Ishikawa (cell line): ENCODE data around the gene TCHHL1.
A peak's percentile ranks its signal among the peaks of the same experiment; 100 is the strongest.

Experiments used
- CEBPB ChIP-seq: IDR thresholded peaks from 2 replicates; pipeline ENCODE4 v1.6.1; 2012
- CREB1 ChIP-seq: IDR thresholded peaks from 2 replicates; pipeline ENCODE4 v1.6.1; 2012; ENCODE audit warnings: low read depth
- EGR1 ChIP-seq: IDR thresholded peaks from 2 replicates; pipeline ENCODE4 v1.6.1; 2012
- EP300 ChIP-seq: IDR thresholded peaks from 2 replicates; pipeline ENCODE4 v1.6.1; 2012; ENCODE audit warnings: borderline replicate concordance
- MAX ChIP-seq: IDR thresholded peaks from 2 replicates; pipeline ENCODE4 v1.6.1; 2012
- NFIC ChIP-seq: IDR thresholded peaks from 2 replicates; pipeline ENCODE4 v1.6.1; 2012
- RAD21 ChIP-seq: IDR thresholded peaks from 2 replicates; pipeline ENCODE4 v1.6.1; 2012; ENCODE audit warnings: low read depth
- REST ChIP-seq: IDR thresholded peaks from 2 replicates; pipeline ENCODE4 v1.6.1; 2012; ENCODE audit warnings: low read depth, mild to moderate bottlenecking
- TAF1 ChIP-seq: IDR thresholded peaks from 2 replicates; pipeline ENCODE4 v1.6.1; 2012; ENCODE audit warnings: low read depth, mild to moderate bottlenecking
- TCF12 ChIP-seq: IDR thresholded peaks from 2 replicates; pipeline ENCODE4 v1.6.1; 2012; ENCODE audit warnings: low read depth
- TEAD4 ChIP-seq: IDR thresholded peaks from 2 replicates; pipeline ENCODE4 v1.6.1; 2012
- USF1 ChIP-seq: IDR thresholded peaks from 2 replicates; pipeline ENCODE4 v1.6.1; 2012
- YY1 ChIP-seq: IDR thresholded peaks from 2 replicates; pipeline ENCODE4 v1.6.1; 2012; ENCODE audit warnings: low read depth
- ZBTB7A ChIP-seq: IDR thresholded peaks from 2 replicates; pipeline ENCODE4 v1.6.1; 2012; ENCODE audit warnings: low read depth

TCHHL1 gene

GRCh38 chr1:152034654-152035538 is 54.0 kb downstream of the TCHHL1 start:
- TF ChIP-seq EP300 (0 out of 2 replicates have a peak, but pooled peaks have one; percentile 7), CEBPB (peak; percentile 24; the same call in 1 of the 2 replicates), REST (no peak), USF1 (no peak), YY1 (no peak), RAD21 (peak; percentile 42), TEAD4 (no peak), CREB1 (no peak), TAF1 (no peak), MAX (peak; percentile 30; the same call in 1 of the 2 replicates), NFIC (no peak), ZBTB7A (no peak)

- TF ChIP-seq EP300 (no peak), NFIC (no peak), TCF12 (no peak; the same call in 1 of the 2 replicates), TAF1 (no peak), CEBPB (no peak), MAX (no peak), CREB1 (no peak), EGR1 (no peak), TEAD4 (no peak), ZBTB7A (no peak)
Measured at GRCh38 chr1:152034324-152034653, 54.6 kb downstream of the TCHHL1 start.
